Naive thymus-derived CD4-positive, alpha-beta T cell (primary cell): ENCODE results near the gene TSPAN31. TPM values are rescaled to one million over a fixed set of nuclear protein-coding genes. Genes with fewer than 3 reads are reported as not detected.
A peak's percentile ranks its signal among the peaks of the same experiment; 100 is the strongest.

Experiments used
- ATAC-seq: fragments of 150-1000 bp; cut with Tn5 transposase; 2 replicates; pipeline ENCODE4 v1.10.0; 2021; ENCODE audit warnings: mild to moderate bottlenecking, moderate library complexity
- CTCF ChIA-PET: fragments of 350-600 bp; sonication (Branson Sonifier 250); formaldehyde crosslinking; loops from one replicate; lab custom pipeline; 2021; ENCODE audit warnings: antibody characterized with exemption; lab: Charles Lee
- POLR2A ChIA-PET: fragments of 350-600 bp; sonication (Branson Sonifier 250); formaldehyde crosslinking; loops from one replicate; lab custom pipeline; 2021; ENCODE audit warnings: antibody characterized with exemption, inconsistent platforms; lab: Charles Lee
- DNase-seq, 9 donors: peaks; one replicate each; pipeline versions ENCODE4 v3.0.0 to v3.0.0-alpha.2; 2020 to 2022; ENCODE audit warnings: mixed read lengths in 1 of 9
- H3K27ac ChIP-seq: one replicate; pipeline ENCODE4 v1.7.0; 2013; ENCODE audit warnings: mild to moderate bottlenecking, low read depth, low read length, moderate library complexity
- H3K27me3 ChIP-seq, 2 donors: one replicate each; pipeline ENCODE4 v1.7.0; 2013; ENCODE audit warnings: low read length in 2 of 2, mild to moderate bottlenecking in 2 of 2, moderate library complexity in 2 of 2; ENCODE audit not compliant: control insufficient read depth in 2 of 2, insufficient read depth in 2 of 2
- H3K36me3 ChIP-seq, 3 experiments: 1 replicate in 2 of 3; 2 replicates in 1 of 3; pipeline ENCODE4 v1.7.0; 2013; ENCODE audit warnings: low read length in 3 of 3, mild to moderate bottlenecking in 3 of 3, moderate library complexity in 1 of 3; ENCODE audit not compliant: insufficient read depth in 3 of 3, control insufficient read depth in 2 of 3
- H3K4me1 ChIP-seq, 2 donors: one replicate each; pipeline ENCODE4 v1.7.0; 2013; ENCODE audit warnings: low read length in 2 of 2, mild to moderate bottlenecking in 2 of 2, moderate library complexity in 1 of 2; ENCODE audit not compliant: control insufficient read depth in 2 of 2, insufficient read depth in 2 of 2
- H3K4me3 ChIP-seq: 2 replicates; pipeline ENCODE4 v1.7.0; 2013; ENCODE audit warnings: mild to moderate bottlenecking, low read length
- H3K9me3 ChIP-seq, 3 experiments: 1 replicate in 2 of 3; 2 replicates in 1 of 3; pipeline ENCODE4 v1.7.0; 2013; ENCODE audit warnings: low read length in 3 of 3; ENCODE audit not compliant: control insufficient read depth in 2 of 3
- H3K27ac Mint-ChIP-seq, 9 donors: one replicate each; pipeline ENCODE4 v1.8.0; 2020 to 2022; ENCODE audit warnings: mixed read lengths in 9 of 9, mild to moderate bottlenecking in 8 of 9, moderate library complexity in 5 of 9, inconsistent platforms in 2 of 9
- H3K27me3 Mint-ChIP-seq, 5 donors: one replicate each; pipeline ENCODE4 v1.8.0; 2021 to 2022; ENCODE audit warnings: mixed read lengths in 5 of 5, mild to moderate bottlenecking in 1 of 5
- H3K36me3 Mint-ChIP-seq, 5 donors: one replicate each; pipeline ENCODE4 v1.8.0; 2020 to 2022; ENCODE audit warnings: mixed read lengths in 5 of 5, mild to moderate bottlenecking in 3 of 5, inconsistent platforms in 1 of 5
- H3K4me1 Mint-ChIP-seq, 7 donors: one replicate each; pipeline ENCODE4 v1.8.0; 2020 to 2022; ENCODE audit warnings: mixed read lengths in 7 of 7, mild to moderate bottlenecking in 3 of 7, inconsistent platforms in 1 of 7
- H3K4me3 Mint-ChIP-seq, 10 donors: one replicate each; pipeline ENCODE4 v1.8.0; 2020 to 2022; ENCODE audit warnings: mild to moderate bottlenecking in 10 of 10, mixed read lengths in 10 of 10, moderate library complexity in 6 of 10, inconsistent platforms in 2 of 10
- H3K9me3 Mint-ChIP-seq, 11 donors: one replicate each; pipeline ENCODE4 v1.8.0; 2020 to 2022; ENCODE audit warnings: mixed read lengths in 11 of 11, mild to moderate bottlenecking in 4 of 11, inconsistent platforms in 1 of 11, moderate library complexity in 1 of 11
- intact Hi-C, 2 donors: fragments of 100-400 bp; cut with micrococcal nuclease; formaldehyde crosslinking; loops; one replicate each; pipeline ENCODE4 v1.15.1; 2023
- polyA plus RNA-seq, 2 donors: library from polyadenylated mRNA; unstranded; fragments of 300-500 nt; fragmentation: Illumina TruSeq; gene quantifications; one replicate each; pipeline ENCODE4 v1.2.3, GENCODE V29; 2021
- total RNA-seq, 6 experiments: library from RNA in 5 of 6; stranded (reverse) in 5 of 6; gene quantifications; 1 replicate in 5 of 6; 2 replicates in 1 of 6; pipeline ENCODE4 v1.2.3 and lab custom pipeline; 2021 to 2026

The TSPAN31 gene
- total and polyA plus RNA-seq, 7 experiments from 2014 or later, result 12.3 to 50.5 (median 23.2) TPM

DNA sequence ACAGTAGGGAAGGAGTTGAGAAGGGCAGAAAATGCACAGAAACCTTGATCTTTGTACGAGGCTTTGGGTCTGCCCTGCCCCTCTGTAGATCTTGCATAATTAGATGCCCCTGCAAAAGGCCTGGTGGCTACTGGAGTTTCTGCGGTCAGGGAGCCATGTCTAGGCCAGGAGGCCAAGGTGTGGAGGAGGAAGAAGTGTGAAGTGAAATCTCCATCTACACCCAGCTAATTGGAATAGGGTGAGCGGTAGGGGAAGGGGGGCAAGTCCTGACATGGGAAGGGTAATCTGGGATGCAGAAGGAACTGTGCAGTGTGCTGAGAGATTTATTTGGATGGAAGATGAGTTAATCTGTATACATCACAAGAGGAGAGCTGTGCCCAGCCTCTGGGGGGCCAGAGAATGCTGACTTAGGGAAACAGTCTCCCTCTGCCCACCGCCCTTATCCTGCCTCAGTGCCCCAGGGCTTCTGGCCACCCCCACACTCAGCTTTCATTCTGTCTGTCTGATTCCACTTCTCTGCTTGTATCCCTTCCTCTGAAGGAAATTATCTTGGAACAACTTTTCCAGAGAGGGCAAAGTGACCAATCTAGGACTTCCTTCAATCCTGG, 16.7 kb downstream of the TSPAN31 start:
- peaks cover 0 to 11% of the 10 kb centered on the region in 2 donors for H3K27me3 ChIP-seq
- peaks cover 22 to 32% of the 10 kb centered on the region in 2 donors for H3K4me1 ChIP-seq
- H3K36me3 ChIP-seq, result peaks cover 0 to 18% (median 0%) of the 10 kb centered on the region in 3 experiments
- Mint-ChIP-seq H3K4me3 (no peak overlapping the region), H3K27me3 (peaks cover 9 to 23% (median 14%) of the 10 kb centered on the region in 5 donors), H3K9me3 (peaks cover 0 to 2% (median 0%) of the 10 kb centered on the region in 11 donors), H3K4me1 (peaks cover 33 to 57% (median 46%) of the 10 kb centered on the region in 7 donors), H3K36me3 (peaks cover 4 to 14% (median 6%) of the 10 kb centered on the region in 5 donors), H3K27ac (peak overlapping the region in 1 of 9 donors; percentile 24)
- H3K9me3 ChIP-seq, result no peaks in the 10 kb centered on the region
- CTCF ChIA-PET, result interaction anchor here (1.5 to 2.4 kb wide), 3 partner anchors 20 to 147 kb away, joined by 3 to 11 read pairs (median 5); no protein-coding TSS in a partner anchor
- no peak overlapping the region for H3K4me3 ChIP-seq
- no peak for ATAC-seq
- POLR2A ChIA-PET, result interaction anchor here (0.7 to 2.4 kb wide), 3 partner anchors 9 to 58 kb away, joined by 3 to 12 read pairs (median 3); partner anchors contain the start of genes CDK4 and TSPAN31
- DNase-seq, result no peak
- H3K27ac ChIP-seq, result no peak overlapping the region
- intact Hi-C loops, result no loop called here

DNA sequence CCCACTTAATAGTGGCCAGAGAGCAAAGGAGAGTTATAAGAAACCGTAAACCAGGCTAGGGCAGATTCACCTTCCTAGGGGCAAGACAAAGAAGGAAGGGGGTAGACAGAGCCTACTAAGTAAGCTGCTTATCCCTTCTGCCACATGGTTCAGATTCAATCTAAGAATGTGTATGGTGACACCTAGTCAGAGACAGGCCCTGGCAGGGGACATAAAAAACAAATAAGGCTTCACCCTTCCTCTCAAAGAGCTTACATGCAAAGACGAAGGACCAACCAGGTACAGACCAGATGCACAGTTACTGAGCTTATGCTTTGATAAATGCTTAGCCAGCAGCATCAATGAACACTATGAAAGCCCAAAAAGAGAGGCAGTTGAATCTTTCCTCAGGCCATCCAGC, 17.6 kb downstream of the TSPAN31 start:
- no peak overlapping the region for H3K27ac Mint-ChIP-seq
- Histone ChIP-seq H3K9me3 (no peaks in the 10 kb centered on the region), H3K4me3 (no peak overlapping the region), H3K4me1 (peaks cover 15 to 32% of the 10 kb centered on the region in 2 donors), H3K27ac (no peak overlapping the region), H3K36me3 (peaks cover 0 to 18% (median 0%) of the 10 kb centered on the region in 3 experiments), H3K27me3 (peaks cover 0 to 12% of the 10 kb centered on the region in 2 donors)
- peaks cover 0 to 2% (median 0%) of the 10 kb centered on the region in 11 donors for H3K9me3 Mint-ChIP-seq
- H3K4me3 Mint-ChIP-seq, result peak overlapping the region in 1 of 10 donors; percentile 30
- peaks cover 4 to 9% (median 6%) of the 10 kb centered on the region in 5 donors for H3K36me3 Mint-ChIP-seq
- DNase-seq (no peak), ATAC-seq (no peak)
- peaks cover 29 to 54% (median 44%) of the 10 kb centered on the region in 7 donors for H3K4me1 Mint-ChIP-seq
- ChIA-PET POLR2A (interaction anchor here (0.6 kb wide), 1 partner anchor 136 kb away, joined by 3 read pairs; no protein-coding TSS in a partner anchor), CTCF (interaction anchor here (0.9 to 1.6 kb wide), 2 partner anchors 19 to 143 kb away, joined by 4 to 5 read pairs; no protein-coding TSS in a partner anchor)
- peaks cover 9 to 27% (median 17%) of the 10 kb centered on the region in 5 donors for H3K27me3 Mint-ChIP-seq
- intact Hi-C loops, result no loop called here

DNA sequence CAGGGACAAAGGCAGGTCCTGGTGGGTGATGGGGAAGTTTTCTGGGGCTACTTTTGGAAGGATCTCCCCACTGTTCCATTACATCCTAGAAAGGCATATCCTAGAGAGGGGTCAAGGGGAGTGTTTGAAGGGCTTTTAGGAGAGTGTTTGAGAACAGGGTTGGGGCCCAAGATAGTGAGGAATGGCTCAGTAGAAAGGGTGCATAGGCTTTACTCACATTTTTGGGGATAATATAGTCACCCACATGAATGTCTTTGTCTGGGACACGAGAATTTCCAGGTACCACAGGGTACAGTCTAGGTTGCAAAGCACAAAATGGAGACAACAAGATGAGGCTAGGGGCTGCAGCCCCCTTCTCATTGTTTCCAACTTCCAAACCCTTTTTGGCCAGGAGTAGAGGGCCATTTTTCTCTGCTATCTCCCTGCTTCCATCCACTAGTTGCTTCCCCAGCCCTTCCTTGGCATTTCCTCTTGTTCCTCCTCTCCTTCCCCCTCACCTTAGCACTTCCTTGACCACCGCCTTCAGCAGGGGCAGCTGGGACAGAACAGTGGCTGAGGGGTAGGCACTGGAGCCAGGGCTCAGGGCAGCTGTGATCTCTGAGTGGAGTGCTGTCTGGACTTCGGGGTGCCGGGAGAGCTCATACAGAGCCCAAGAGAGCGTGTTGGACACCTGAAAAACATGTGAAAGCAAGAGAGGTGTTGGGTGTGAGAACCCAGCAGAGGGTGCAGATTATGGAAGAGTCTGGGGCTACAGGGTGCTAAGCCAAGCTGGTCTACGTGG, 19.2 kb downstream of the TSPAN31 start:
- ChIA-PET CTCF (interaction anchor here (0.6 to 1.4 kb wide), 7 partner anchors 8 to 181 kb away, joined by 3 to 5 read pairs (median 3); partner anchors contain the start of gene AVIL), POLR2A (interaction anchor here (0.7 to 2.3 kb wide), 5 partner anchors 12 to 46 kb away, joined by 3 to 7 read pairs (median 4); partner anchors contain the start of genes CDK4 and TSFM)
- intact Hi-C loops, result no loop called here
- Histone ChIP-seq H3K36me3 (peaks cover 0 to 12% (median 0%) of the 10 kb centered on the region in 3 experiments), H3K4me3 (peak overlapping the region; percentile 70), H3K27me3 (peaks cover 0 to 12% of the 10 kb centered on the region in 2 donors), H3K4me1 (peaks cover 15 to 32% of the 10 kb centered on the region in 2 donors), H3K9me3 (no peaks in the 10 kb centered on the region), H3K27ac (no peak overlapping the region)
- Mint-ChIP-seq H3K9me3 (no peaks in the 10 kb centered on the region), H3K36me3 (peaks cover 4 to 13% (median 6%) of the 10 kb centered on the region in 5 donors), H3K27ac (peak overlapping the region in 3 of 9 donors; percentile 62 to 72 (median 64)), H3K4me3 (peak overlapping the region; percentile 71 to 93 (median 88)), H3K4me1 (peaks cover 24 to 48% (median 37%) of the 10 kb centered on the region in 7 donors), H3K27me3 (peaks cover 9 to 27% (median 17%) of the 10 kb centered on the region in 5 donors)
- no peak for DNase-seq
- ATAC-seq, result no peak

DNA sequence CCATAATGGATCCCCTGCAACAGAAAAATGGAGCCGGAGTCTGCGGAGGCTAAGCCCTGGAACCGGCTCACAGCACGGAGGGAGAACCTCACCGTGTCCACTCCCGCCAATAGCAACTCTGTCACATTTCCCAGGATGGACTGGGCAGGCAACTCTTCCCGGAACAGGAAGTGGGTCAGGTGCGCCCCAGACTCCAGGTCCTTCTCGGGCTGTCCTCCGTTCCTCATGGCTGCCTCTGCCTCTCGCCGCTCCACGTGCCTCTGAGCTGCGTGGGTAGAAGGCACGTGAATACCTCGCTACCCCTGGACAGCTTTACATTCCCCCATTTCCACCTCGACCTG, 19.8 kb downstream of the TSPAN31 start:
- Mint-ChIP-seq H3K4me1 (peaks cover 18 to 42% (median 33%) of the 10 kb centered on the region in 7 donors), H3K4me3 (peak overlapping the region; percentile 70 to 93 (median 88)), H3K9me3 (no peaks in the 10 kb centered on the region), H3K27ac (peak overlapping the region in 2 of 9 donors; percentile 62 to 71), H3K36me3 (peaks cover under 1 to 11% (median under 1%) of the 10 kb centered on the region in 5 donors), H3K27me3 (peaks cover 9 to 27% (median 17%) of the 10 kb centered on the region in 5 donors)
- peaks cover 0 to 12% of the 10 kb centered on the region in 2 donors for H3K27me3 ChIP-seq
- H3K4me3 ChIP-seq, result peak overlapping the region; percentile 70
- ATAC-seq (peak; percentile 6), DNase-seq (no peak)
- H3K36me3 ChIP-seq, result peaks cover 0 to 15% (median 0%) of the 10 kb centered on the region in 3 experiments
- peaks cover 15 to 30% of the 10 kb centered on the region in 2 donors for H3K4me1 ChIP-seq
- POLR2A ChIA-PET, result interaction anchor here (0.6 to 2.3 kb wide), 6 partner anchors 11 to 46 kb away, joined by 3 to 7 read pairs (median 4); partner anchors contain the start of genes CDK4 and TSFM
- CTCF ChIA-PET, result interaction anchor here (0.6 to 1.4 kb wide), 7 partner anchors 8 to 182 kb away, joined by 3 to 5 read pairs (median 3); partner anchors contain the start of gene AVIL
- intact Hi-C loops, result loop anchor here (1.0 kb wide), 2 partner anchors 8 to 141 kb away; no protein-coding TSS in a partner anchor
- no peak overlapping the region for H3K27ac ChIP-seq
- H3K9me3 ChIP-seq, result no peaks in the 10 kb centered on the region

DNA sequence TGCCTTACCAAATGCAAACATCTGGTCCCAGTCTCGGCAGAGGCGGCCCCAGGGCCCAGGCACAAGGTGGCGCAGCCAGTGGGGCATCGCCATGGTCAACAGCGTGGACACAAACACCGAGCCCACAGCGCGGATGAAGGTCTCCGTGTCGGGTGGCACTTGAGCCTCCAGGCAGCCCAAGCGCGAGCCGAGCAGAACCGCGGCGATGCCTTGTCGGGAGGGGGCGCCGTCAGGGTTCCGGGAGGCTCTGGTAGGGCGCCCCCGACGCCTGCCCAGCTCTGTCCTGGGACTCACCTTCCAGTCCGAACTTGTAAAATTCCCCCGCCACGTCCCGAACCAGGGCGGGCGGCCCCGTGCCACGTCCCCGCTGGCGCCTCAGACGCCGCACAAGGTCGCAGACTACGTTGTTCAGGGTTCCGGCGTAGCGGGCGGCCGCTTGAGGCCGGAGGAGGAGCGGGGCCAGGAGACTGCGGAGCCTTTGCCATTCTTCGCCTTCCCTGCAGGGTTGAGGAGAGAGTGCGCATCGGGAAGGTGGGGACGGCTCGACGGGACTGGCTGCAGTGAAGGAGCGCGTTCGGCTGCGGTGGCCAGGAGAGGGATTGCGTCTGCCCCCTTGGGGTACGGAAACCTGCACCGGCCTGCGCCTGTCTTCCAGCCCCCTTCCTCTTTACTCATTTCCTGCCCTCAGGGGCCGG, 20.3 kb downstream of the TSPAN31 start:
- peak overlapping the region in 1 of 9 donors; percentile 71 for H3K27ac Mint-ChIP-seq

More for the DNA sequence above, 20.3 kb downstream of the TSPAN31 start:
- Histone ChIP-seq H3K9me3 (no peaks in the 10 kb centered on the region), H3K27me3 (peaks cover 0 to 12% of the 10 kb centered on the region in 2 donors), H3K4me1 (peaks cover 15 to 26% of the 10 kb centered on the region in 2 donors), H3K4me3 (peak overlapping the region; percentile 70), H3K27ac (peak overlapping the region; percentile 39), H3K36me3 (peaks cover 0 to 15% (median 0%) of the 10 kb centered on the region in 3 experiments)
- Mint-ChIP-seq H3K4me1 (peaks cover 16 to 41% (median 32%) of the 10 kb centered on the region in 7 donors), H3K36me3 (peaks cover 0 to 11% (median 4%) of the 10 kb centered on the region in 5 donors), H3K4me3 (peak overlapping the region; percentile 72 to 93 (median 88)), H3K9me3 (no peaks in the 10 kb centered on the region), H3K27me3 (peaks cover 9 to 27% (median 17%) of the 10 kb centered on the region in 5 donors)
- ATAC-seq (peak; percentile 79), DNase-seq (peak in 5 of 9 donors; percentile 42 to 62 (median 45))
- ChIA-PET POLR2A (interaction anchor here (0.6 to 2.3 kb wide), 8 partner anchors 9 to 45 kb away, joined by 3 to 7 read pairs (median 3); partner anchors contain the start of genes CDK4 and TSFM), CTCF (interaction anchor here (0.6 to 3.5 kb wide), 7 partner anchors 9 to 182 kb away, joined by 3 to 14 read pairs (median 3); partner anchors contain the start of gene AVIL)
- intact Hi-C loops, result loop anchor here (1.0 kb wide), 2 partner anchors 9 to 140 kb away; no protein-coding TSS in a partner anchor
